ENCODE measurements around the gene ITM2A. TPM values are rescaled to one million over a fixed set of nuclear protein-coding genes. Genes with fewer than 3 reads are reported as not detected.
A peak's percentile ranks its signal among the peaks of the same experiment; 100 is the strongest.

Gene ITM2A
- polyA plus RNA-seq, 3 donors, result 0.25 to 1.9 (median 1.5) TPM

DNA sequence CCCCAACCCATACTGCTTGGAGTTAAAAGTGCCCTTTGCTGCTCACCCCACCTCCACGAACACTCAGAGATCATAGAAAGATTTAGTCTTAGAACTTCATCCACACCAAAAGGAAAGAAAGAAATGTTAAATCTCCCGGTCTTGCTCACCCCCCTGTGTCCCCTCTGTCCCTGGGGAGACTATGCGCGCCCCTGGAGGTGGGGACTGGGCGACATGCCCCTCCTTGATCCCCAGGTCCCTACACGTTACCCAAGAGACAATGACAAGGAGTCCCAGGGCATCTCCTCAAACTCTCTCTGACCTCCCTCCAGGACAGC lies 620 bp downstream of the ITM2A start:
- Mint-ChIP-seq H3K27ac (peak overlapping the region in 2 of 7 donors; percentile 8 to 81), H3K36me3 (no peaks in the 10 kb centered on the region), H3K9me3 (peaks cover 0 to 3% (median 0%) of the 10 kb centered on the region in 7 donors), H3K4me1 (peaks cover 16% of the 10 kb centered on the region), H3K27me3 (ENCODE audit: low read depth in 3 of 3) (peaks cover 2 to 10% (median 4%) of the 10 kb centered on the region in 3 donors), H3K4me3 (peak overlapping the region; percentile 78 to 91)
- TF ChIP-seq, protein P1, sequence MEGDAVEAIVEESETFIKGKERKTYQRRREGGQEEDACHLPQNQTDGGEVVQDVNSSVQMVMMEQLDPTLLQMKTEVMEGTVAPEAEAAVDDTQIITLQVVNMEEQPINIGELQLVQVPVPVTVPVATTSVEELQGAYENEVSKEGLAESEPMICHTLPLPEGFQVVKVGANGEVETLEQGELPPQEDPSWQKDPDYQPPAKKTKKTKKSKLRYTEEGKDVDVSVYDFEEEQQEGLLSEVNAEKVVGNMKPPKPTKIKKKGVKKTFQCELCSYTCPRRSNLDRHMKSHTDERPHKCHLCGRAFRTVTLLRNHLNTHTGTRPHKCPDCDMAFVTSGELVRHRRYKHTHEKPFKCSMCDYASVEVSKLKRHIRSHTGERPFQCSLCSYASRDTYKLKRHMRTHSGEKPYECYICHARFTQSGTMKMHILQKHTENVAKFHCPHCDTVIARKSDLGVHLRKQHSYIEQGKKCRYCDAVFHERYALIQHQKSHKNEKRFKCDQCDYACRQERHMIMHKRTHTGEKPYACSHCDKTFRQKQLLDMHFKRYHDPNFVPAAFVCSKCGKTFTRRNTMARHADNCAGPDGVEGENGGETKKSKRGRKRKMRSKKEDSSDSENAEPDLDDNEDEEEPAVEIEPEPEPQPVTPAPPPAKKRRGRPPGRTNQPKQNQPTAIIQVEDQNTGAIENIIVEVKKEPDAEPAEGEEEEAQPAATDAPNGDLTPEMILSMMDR (IDR thresholded peaks at IDR 0.05), result no peak
- Histone ChIP-seq H3K9me3 (replicated peaks in 1 of 2; ENCODE audit: control insufficient read depth in 1 of 2, insufficient read depth in 1 of 2, low read length in 2 of 2) (no peaks in the 10 kb centered on the region), H3K4me2 (replicated peaks; ENCODE audit: extremely low read depth, low read length, poor library complexity, severe bottlenecking) (peak overlapping the region; percentile 70), H3K9ac (ENCODE audit: insufficient read depth, low read length, poor library complexity, severe bottlenecking) (peak overlapping the region; percentile 32), H3K4me3 (replicated peaks in 1 of 3; ENCODE audit: low read depth in 2 of 3, low read length in 3 of 3) (peak overlapping the region; percentile 12 to 67 (median 29)), H3K4me1 (ENCODE audit: control insufficient read depth in 1 of 2, insufficient read depth in 2 of 2, low read length in 2 of 2) (peaks cover 0 to 8% of the 10 kb centered on the region in 2 donors), H2AFZ (ENCODE audit: insufficient read depth, low read depth, low read length, poor library complexity, severe bottlenecking) (peak overlapping the region; percentile 67), H3K27ac (ENCODE audit: low read depth in 1 of 2, low read length in 2 of 2) (no peak overlapping the region), H3K79me2 (ENCODE audit: insufficient read depth, low read length) (no peaks in the 10 kb centered on the region), H4K20me1 (ENCODE audit: insufficient read depth, low read length) (no peaks in the 10 kb centered on the region), H3K27me3 (ENCODE audit: control insufficient read depth in 2 of 2, insufficient read depth in 2 of 2, low read length in 2 of 2) (no peaks in the 10 kb centered on the region), H3K36me3 (replicated peaks in 1 of 2; ENCODE audit: control insufficient read depth in 1 of 2, insufficient read depth in 2 of 2, low read length in 2 of 2) (no peaks in the 10 kb centered on the region)
- intact Hi-C loops (cut with micrococcal nuclease), result no loop called here
- no peak for DNase-seq
- no CpG with 5 or more reads among the region's 6 CpGs for WGBS (ENCODE audit: insufficient coverage)

- no CpG with 5 or more reads among the region's 1 CpG for WGBS (ENCODE audit: insufficient coverage)
- H3K27ac ChIP-seq (ENCODE audit: low read depth in 1 of 2, low read length in 2 of 2), result no peak overlapping the region
- H2AFZ ChIP-seq (ENCODE audit: insufficient read depth, low read depth, low read length, poor library complexity, severe bottlenecking), result no peak overlapping the region
- H4K20me1 ChIP-seq (ENCODE audit: insufficient read depth, low read length), result no peaks in the 10 kb centered on the region
- DNase-seq, result no peak
- no peaks in the 10 kb centered on the region for H3K27me3 ChIP-seq (ENCODE audit: control insufficient read depth in 2 of 2, insufficient read depth in 2 of 2, low read length in 2 of 2)
- H3K9ac ChIP-seq (ENCODE audit: insufficient read depth, low read length, poor library complexity, severe bottlenecking), result no peak overlapping the region
- TF ChIP-seq, protein P1 (IDR thresholded peaks at IDR 0.05), result no peak
- H3K27me3 Mint-ChIP-seq (ENCODE audit: low read depth in 3 of 3), result peaks cover 2 to 10% (median 4%) of the 10 kb centered on the region in 3 donors
- no peak overlapping the region for H3K4me2 ChIP-seq (replicated peaks; ENCODE audit: extremely low read depth, low read length, poor library complexity, severe bottlenecking)
- H3K27ac Mint-ChIP-seq, result no peak overlapping the region
- peaks cover 16% of the 10 kb centered on the region for H3K4me1 Mint-ChIP-seq
- intact Hi-C loops (cut with micrococcal nuclease), result no loop called here
- H3K9me3 Mint-ChIP-seq, result peaks cover 0 to 3% (median 0%) of the 10 kb centered on the region in 7 donors
- no peaks in the 10 kb centered on the region for H3K9me3 ChIP-seq (replicated peaks in 1 of 2; ENCODE audit: control insufficient read depth in 1 of 2, insufficient read depth in 1 of 2, low read length in 2 of 2)
- H3K4me1 ChIP-seq (ENCODE audit: control insufficient read depth in 1 of 2, insufficient read depth in 2 of 2, low read length in 2 of 2), result peaks cover 0 to 8% of the 10 kb centered on the region in 2 donors
- no peaks in the 10 kb centered on the region for H3K36me3 Mint-ChIP-seq
- no peak overlapping the region for H3K4me3 Mint-ChIP-seq
- H3K79me2 ChIP-seq (ENCODE audit: insufficient read depth, low read length), result no peaks in the 10 kb centered on the region
- no peak overlapping the region for H3K4me3 ChIP-seq (replicated peaks in 1 of 3; ENCODE audit: low read depth in 2 of 3, low read length in 3 of 3)
- H3K36me3 ChIP-seq (replicated peaks in 1 of 2; ENCODE audit: control insufficient read depth in 1 of 2, insufficient read depth in 2 of 2, low read length in 2 of 2), result no peaks in the 10 kb centered on the region
Observed at GRCh38 chrX:79365591-79365990, 1.5 kb downstream of the ITM2A start.
